Keratinocyte (primary cell): ENCODE measurements around the gene CRIM1. TPM values are rescaled to one million over a fixed set of nuclear protein-coding genes. Genes with fewer than 3 reads are reported as not detected.

Experiments
- DNase-seq: peaks from one replicate; pipeline ENCODE4 v3.0.0-alpha.2; 2011; ENCODE audit warnings: low read depth, missing footprints, low spot score
- FAIRE-seq: peaks from 2 replicates; lab custom pipeline; 2011; peaks lifted over from hg19 to GRCh38; lab: Jason Lieb, UNC
- H2AFZ ChIP-seq: 2 replicates; pipeline ENCODE4 v1.6.0; 2012; ENCODE audit warnings: low read length, control low read depth, inconsistent platforms; ENCODE audit not compliant: control insufficient read depth
- H3K27ac ChIP-seq: 2 replicates; pipeline ENCODE4 v1.5.1; 2011; ENCODE audit warnings: low read length; ENCODE audit not compliant: control insufficient read depth, insufficient read depth
- H3K27me3 ChIP-seq: 3 replicates; pipeline ENCODE4 v1.6.0; 2011; ENCODE audit warnings: low read length; ENCODE audit not compliant: control insufficient read depth, insufficient read depth; ENCODE audit errors: extremely low read depth
- H3K36me3 ChIP-seq, 2 experiments: 2 replicates in 1 of 2; 3 replicates in 1 of 2; pipeline ENCODE4 v1.5.1; 2011; ENCODE audit warnings: low read length in 2 of 2, mild to moderate bottlenecking in 1 of 2; ENCODE audit not compliant: control insufficient read depth in 2 of 2, insufficient read depth in 2 of 2; ENCODE audit errors: extremely low read depth in 1 of 2
- H3K4me1 ChIP-seq: 3 replicates; pipeline ENCODE4 v1.5.1; 2011; ENCODE audit warnings: low read length; ENCODE audit not compliant: control insufficient read depth, insufficient read depth; ENCODE audit errors: extremely low read depth
- H3K4me2 ChIP-seq: 3 replicates; pipeline ENCODE4 v1.6.0; 2011; ENCODE audit warnings: low read depth, low read length; ENCODE audit not compliant: control insufficient read depth, insufficient read depth; ENCODE audit errors: extremely low read depth
- H3K4me3 ChIP-seq, 3 experiments: fragments of 200-600 bp in 1 of 3; sonication (generic) in 1 of 3; 2 replicates in 2 of 3; 3 replicates in 1 of 3; pipeline ENCODE4 v1.5.1; 2011 to 2016; ENCODE audit warnings: low read length in 3 of 3, mild to moderate bottlenecking in 3 of 3, control low read depth in 2 of 3, inconsistent platforms in 1 of 3, low read depth in 1 of 3, mixed read lengths in 1 of 3, mixed run types in 1 of 3, moderate library complexity in 1 of 3; ENCODE audit not compliant: control insufficient read depth in 2 of 3, insufficient read depth in 2 of 3; ENCODE audit errors: extremely low read depth in 1 of 3
- H3K79me2 ChIP-seq: 2 replicates; pipeline ENCODE4 v1.6.0; 2012; ENCODE audit warnings: low read length; ENCODE audit not compliant: control insufficient read depth, insufficient read depth
- H3K9ac ChIP-seq: 3 replicates; pipeline ENCODE4 v1.6.0; 2011; ENCODE audit warnings: low read length; ENCODE audit not compliant: control insufficient read depth, insufficient read depth; ENCODE audit errors: extremely low read depth
- H3K9me1 ChIP-seq: 3 replicates; pipeline ENCODE4 v1.6.0; 2011; ENCODE audit warnings: low read length; ENCODE audit not compliant: control insufficient read depth, insufficient read depth; ENCODE audit errors: extremely low read depth
- H3K9me3 ChIP-seq: 2 replicates; pipeline ENCODE4 v1.5.1; 2012; ENCODE audit warnings: low read depth, low read length; ENCODE audit not compliant: control insufficient read depth
- H4K20me1 ChIP-seq: 3 replicates; pipeline ENCODE4 v1.6.0; 2011; ENCODE audit warnings: low read length; ENCODE audit not compliant: control insufficient read depth, insufficient read depth; ENCODE audit errors: extremely low read depth
- CTCF ChIP-seq, 3 experiments: IDR thresholded peaks in 1 of 3; conservative IDR thresholded peaks in 1 of 3; optimal IDR thresholded peaks in 1 of 3; 2 replicates in 2 of 3; 3 replicates in 1 of 3; pipeline versions ENCODE3 to v1.5.1; 2011; ENCODE audit warnings: low read length in 3 of 3, mild to moderate bottlenecking in 3 of 3, moderate library complexity in 2 of 3, control low read depth in 1 of 3, inconsistent platforms in 1 of 3; ENCODE audit not compliant: insufficient read depth in 2 of 3; ENCODE audit errors: extremely low read depth in 1 of 3
- EZH2 ChIP-seq: IDR thresholded peaks from one replicate; pipeline ENCODE4 v1.6.1; 2012; ENCODE audit warnings: inconsistent platforms, mild to moderate bottlenecking, low read length, moderate library complexity
- dilution Hi-C: fragments of 300-500 bp; cut with MboI; formaldehyde crosslinking; loops from one replicate; pipeline ENCODE4 v1.7.0; 2020; ENCODE audit warnings: low sequenced_read_pairs; ENCODE audit not compliant: extremely low pct_ligation_motif_present
- polyA plus RNA-seq, 5 experiments: library from polyadenylated mRNA; depleted of rRNA in 3 of 5; stranded (reverse) in 3 of 5; stranded (forward) in 1 of 5; unstranded in 1 of 5; fragments of >200 nt; gene quantifications; 1 replicate in 1 of 5; 2 replicates in 3 of 5; 3 replicates in 1 of 5; pipeline versions ENCODE4 v1.2.1 to v1.2.3, GENCODE V29; 2011 to 2012; ENCODE audit warnings: missing spikeins in 2 of 5, low read depth in 1 of 5, low replicate concordance in 1 of 5

The CRIM1 gene
- polyA plus RNA-seq, 1 donor (not counting 4 experiments of a cell fraction or from before 2014, with no cell fraction given), result 98.3 TPM

- dilution Hi-C loops, result no loop called here
- Histone ChIP-seq H3K4me3 (no peak overlapping the region), H3K4me1 (no peaks in the 10 kb centered on the region), H3K4me2 (no peak overlapping the region), H4K20me1 (no peaks in the 10 kb centered on the region), H3K9me3 (no peaks in the 10 kb centered on the region), H3K79me2 (peaks cover 5% of the 10 kb centered on the region), H3K27ac (no peak overlapping the region), H2AFZ (no peak overlapping the region), H3K9ac (no peak overlapping the region), H3K9me1 (no peaks in the 10 kb centered on the region), H3K27me3 (no peaks in the 10 kb centered on the region), H3K36me3 (peaks cover 30 to 36% of the 10 kb centered on the region in 2 experiments)
- FAIRE-seq (peak; percentile 41), DNase-seq (no peak)
- TF ChIP-seq EZH2 (no peak), CTCF (optimal IDR thresholded peaks at IDR 0.05 in 1 of 3, IDR thresholded peaks at IDR 0.05 in 1 of 3, conservative IDR thresholded peaks at IDR 0.05 in 1 of 3; ENCODE audit: extremely low read depth in 1 of 3, insufficient read depth in 2 of 3, low read length in 3 of 3) (peak; percentile 63 to 81 (median 79))
Observed at GRCh38 chr2:36507408-36507812, 151.8 kb downstream of the CRIM1 start.

DNA sequence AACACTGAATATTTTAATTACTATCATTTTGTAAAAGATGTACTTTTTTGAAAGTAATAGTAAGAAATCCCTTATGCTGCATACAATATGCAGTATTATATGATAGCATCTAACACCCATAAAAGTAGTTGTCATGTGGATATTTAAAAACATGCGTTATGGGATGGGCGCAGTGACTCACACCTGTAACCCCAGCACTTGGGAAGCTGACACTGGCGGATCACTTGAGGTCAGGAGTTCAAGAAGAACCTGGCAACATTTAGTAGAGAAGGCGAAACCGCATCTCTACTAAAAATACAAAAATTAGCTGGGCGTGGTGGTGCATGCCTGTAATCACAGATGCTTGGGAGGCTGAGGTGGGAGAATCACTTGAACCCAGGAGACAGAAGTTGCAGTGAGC, 153.5 kb downstream of the CRIM1 start:
- Histone ChIP-seq H3K4me3 (no peak overlapping the region), H3K9me1 (no peaks in the 10 kb centered on the region), H3K4me1 (no peaks in the 10 kb centered on the region), H3K27me3 (no peaks in the 10 kb centered on the region), H2AFZ (no peak overlapping the region), H3K9me3 (no peaks in the 10 kb centered on the region), H3K4me2 (no peak overlapping the region), H3K79me2 (peaks cover 5% of the 10 kb centered on the region), H3K9ac (no peak overlapping the region), H3K27ac (no peak overlapping the region), H4K20me1 (no peaks in the 10 kb centered on the region), H3K36me3 (peaks cover 31 to 42% of the 10 kb centered on the region in 2 experiments)
- no peak for FAIRE-seq
- TF ChIP-seq EZH2, result no peak
- TF ChIP-seq CTCF (optimal IDR thresholded peaks at IDR 0.05 in 1 of 3, IDR thresholded peaks at IDR 0.05 in 1 of 3, conservative IDR thresholded peaks at IDR 0.05 in 1 of 3; ENCODE audit: extremely low read depth in 1 of 3, insufficient read depth in 2 of 3, low read length in 3 of 3), result no peak
- dilution Hi-C loops, result no loop called here
- DNase-seq, result no peak
